SIG-M5 treated with dmso at 0.1 percent for 504 hours (cell line): ENCODE results near the gene SLC38A8.
A peak's percentile ranks its signal among the peaks of the same experiment; 100 is the strongest.

Source experiments
- DNase-seq: peaks from one replicate; lab custom pipeline; 2025; ENCODE audit not compliant: unreplicated experiment; lab: John Stamatoyannopoulos, UW

Gene SLC38A8

DNA sequence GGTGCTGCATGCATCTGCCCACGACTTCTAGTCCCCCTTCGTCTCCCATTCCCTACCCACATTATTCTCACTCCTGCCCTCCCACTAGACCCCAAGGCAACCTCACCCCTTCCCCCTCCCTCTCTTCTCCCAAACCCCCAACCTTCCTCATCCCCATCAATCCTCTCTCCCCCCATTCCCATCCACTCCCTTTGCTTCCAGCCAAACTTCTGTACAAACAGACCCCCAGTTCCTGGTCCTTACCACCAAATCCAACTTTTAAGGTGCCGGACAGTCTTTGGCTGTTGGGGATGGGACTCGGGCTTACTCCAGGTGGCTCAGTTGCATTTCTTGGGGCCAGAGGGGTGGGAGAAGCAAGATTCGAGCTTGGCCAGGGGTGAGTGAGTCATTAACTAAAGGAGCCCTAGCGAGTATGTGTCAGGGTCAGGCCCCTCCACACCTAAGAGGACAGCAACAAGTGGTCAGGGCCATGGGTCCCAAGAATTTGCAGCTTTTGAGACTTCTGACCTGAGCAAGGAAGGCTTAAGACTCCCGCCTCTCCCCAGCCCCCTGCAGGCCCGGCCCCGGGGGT is at the start of gene SLC38A8:
Gene SLC38A8, minus strand, starts transcription at position 488 of the 571 bp plus-strand sequence. CDS start 638 bp downstream, outside the sequence.
- no peak for DNase-seq

DNA sequence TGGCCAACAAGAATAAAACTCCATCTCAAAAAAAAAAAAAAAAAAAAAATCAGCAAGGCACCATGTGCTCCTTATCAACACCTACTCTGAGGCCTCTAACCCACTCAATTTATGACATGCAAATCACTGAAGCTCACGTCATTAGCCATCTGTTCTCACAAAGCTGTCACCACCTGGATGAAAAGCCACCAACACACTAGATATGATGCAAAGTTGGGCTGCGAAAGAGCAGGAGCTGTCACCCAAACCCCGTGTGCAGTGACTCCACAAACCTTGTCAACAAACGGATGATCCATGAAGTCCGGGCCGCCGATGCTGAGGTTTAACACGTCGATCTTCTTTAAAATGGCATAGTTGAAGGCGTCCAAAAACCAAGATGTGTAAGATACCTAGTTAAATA is 48.9 kb upstream of the SLC38A8 start:
- DNase-seq = no peak

DNA sequence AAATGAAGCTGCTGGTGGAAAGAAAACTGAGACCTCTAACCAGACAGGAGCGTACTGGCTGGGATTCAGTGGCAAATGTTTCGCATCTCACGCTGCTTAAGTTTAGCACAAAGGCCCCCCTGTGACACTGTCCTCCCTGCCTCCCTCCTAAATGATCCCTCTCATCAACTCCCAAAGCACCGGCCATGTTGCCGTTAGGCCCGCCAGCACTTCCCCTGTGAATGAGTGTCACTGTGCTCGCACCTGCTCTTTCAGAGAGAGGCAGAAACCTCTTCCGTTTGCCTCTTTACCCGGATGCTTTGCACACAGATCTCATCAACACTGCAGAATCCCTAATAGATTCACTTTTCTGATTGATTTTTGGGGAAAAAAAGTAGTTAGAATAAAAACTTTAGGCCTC is 47.6 kb upstream of the SLC38A8 start:
- no peak for DNase-seq

DNA sequence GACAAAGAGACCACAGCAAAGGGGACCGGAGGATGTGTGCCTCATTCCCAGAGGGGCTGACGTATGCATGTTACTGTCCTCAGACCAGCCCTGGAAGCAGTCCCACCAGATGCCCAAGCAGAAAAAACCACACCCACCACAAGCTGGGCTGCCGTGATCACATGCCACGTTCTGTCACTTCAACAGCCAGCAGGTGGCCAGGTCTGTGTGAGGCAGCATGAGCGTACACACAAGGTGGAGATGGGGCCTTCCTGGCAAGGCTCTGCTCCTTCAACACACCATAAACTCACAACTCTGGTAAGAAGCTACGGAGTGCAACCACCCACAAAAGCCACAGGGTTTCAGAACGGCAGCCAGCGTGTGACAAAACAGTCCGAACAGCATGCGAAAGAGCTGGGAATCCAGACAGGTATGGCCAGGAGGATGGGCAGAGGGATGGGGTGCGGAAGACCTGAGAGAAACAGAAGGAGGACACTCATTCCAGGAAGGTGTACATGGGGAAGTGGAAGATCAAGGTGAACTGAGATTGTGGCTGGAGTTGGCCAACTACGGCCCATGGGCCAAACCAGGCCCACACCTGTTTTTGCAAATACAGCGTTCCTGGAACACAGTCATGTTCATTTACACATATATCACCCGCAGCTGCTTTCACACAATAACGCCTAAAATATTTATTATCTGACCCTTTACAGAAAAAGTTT is 46.2 kb upstream of the SLC38A8 start:
- peak; percentile 19 for DNase-seq

DNA sequence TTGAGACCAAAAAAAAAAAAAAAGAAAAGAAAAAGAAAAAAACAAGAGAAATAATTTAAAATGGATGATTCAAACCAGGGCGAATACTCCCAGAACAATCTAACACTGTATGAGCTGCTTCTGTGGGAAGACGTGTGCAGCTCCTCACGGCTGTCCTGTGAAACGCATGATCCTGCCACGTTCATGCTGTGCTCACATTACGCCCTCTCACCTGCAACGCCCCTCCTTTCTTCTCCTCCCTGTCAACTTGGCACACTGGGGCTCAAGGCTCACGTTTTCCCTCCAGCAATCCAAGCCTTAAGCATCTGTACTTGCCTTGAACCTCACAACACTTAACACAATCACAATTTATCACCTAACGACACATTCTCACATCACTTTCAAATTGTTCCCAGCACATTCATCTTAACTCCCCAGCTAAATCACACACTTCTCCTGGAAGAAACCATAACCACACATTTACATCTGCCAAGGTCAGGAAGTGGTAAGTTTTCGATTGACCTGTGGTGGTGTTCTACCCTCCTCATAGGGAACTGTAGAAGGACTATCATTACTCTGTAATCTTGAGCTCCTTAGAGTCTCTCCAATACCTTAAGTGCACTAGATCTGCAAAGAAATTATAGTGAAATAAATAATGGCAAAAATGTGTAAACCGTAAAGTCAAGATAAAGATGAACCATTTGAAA is 45.0 kb upstream of the SLC38A8 start:
- DNase-seq = no peak

DNA sequence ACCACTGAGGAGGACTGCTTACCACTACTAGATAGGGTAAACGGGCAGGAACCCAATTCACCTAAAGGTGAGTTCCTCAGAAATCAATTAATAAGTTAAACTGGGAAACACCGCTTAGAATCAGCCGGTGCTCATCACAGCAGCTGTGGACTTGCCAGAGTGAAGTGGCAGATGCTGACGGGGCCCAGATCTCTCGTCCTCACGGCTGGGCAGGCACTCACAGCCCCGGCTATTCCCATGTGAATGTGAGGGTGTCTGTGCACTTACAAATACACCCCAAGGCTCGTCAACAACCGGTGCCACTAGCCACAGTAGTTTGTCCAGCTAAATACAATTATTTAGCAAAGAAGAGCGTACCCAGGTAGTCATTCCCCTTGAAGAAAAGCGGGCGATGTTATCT is 44.4 kb upstream of the SLC38A8 start:
- no peak for DNase-seq

DNA sequence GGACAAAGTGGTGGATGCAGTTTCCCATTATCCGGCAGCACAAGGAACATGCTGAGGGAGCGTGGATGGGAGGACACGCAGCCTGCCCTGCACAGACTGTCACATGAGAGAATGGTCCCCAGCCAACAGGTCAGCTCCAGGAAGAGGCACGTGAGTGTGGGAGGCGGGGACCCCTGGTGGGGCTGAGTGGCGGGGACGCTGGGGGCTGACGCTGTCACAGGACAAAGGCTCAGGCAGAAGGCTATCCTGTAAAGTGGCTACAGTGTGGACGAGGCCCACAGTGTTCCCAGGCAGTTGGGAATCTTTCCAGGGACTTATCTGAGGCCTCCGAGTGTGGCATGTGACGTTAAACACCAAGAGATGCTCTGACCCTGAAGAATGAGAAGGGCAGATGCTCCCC is 43.7 kb upstream of the SLC38A8 start:
- no peak for DNase-seq

DNA sequence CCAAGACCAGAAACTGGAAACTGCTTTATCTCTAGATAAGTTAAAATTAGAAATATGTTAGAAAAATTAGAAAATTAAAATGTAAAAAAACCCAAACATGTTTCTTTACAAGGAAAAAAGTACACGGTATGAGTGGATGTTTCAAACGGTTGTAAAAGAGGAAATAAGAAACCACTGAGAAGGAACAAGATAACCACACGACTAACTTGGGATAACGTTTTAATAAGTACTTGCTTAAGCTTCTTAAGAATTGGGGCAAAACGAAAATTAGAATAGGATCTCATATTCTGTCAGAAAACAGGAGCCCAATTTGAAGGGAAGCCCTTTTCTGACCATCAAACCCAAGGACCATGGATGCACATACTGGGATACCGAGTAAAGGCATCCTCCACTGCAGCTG is 43.2 kb upstream of the SLC38A8 start:
- DNase-seq = peak; percentile 81

DNA sequence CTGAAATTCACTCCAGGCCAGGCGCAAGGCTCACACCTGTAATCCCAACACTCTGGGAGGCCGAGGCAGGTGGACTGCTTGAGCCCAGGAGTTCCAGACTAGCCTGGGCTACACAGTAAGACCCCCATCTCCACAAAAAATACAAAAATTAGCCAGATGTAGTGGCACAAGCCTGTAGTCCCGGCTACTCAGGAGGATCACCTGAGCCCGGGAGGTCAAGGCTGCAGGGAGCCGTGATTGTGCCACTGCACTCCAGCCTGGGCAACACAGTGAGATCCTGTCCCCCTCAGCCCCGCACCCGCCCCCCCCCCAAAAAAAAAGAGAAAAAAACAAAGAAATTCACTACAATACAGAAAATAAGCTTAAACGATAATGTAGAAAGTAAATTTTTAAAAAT is 42.7 kb upstream of the SLC38A8 start:
- DNase-seq = no peak

DNA sequence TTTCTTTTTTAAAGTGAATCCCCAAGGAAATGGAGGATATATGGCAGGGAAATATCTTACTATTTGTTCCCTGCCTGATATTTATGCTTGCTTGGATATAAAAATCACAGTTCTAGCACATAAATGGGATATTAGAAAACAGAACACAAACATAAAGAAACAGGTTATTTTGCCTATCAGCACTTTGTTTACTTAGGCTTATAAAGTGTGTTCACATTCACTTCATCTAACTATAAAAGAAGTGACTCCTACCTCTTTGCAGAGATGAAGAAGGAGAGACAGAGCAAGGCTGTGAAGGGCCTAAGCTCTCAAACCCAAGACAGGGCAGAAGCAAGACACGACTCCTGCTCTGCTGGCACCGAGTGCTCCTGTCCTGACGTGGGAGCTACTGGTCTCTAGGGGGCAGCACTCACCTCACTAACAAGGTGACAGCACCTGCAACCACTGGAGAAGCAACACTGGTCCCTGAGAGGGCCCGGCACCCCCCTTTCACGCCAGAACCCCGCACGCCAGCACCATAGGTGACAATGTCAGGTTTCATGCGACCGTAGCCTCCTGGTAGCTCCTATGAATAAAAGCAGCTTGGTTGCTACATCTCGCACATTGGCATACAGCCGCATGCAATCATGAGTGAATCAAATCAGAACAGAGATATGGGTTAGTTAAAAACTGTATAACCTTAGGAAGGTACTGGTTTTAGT is 42.1 kb upstream of the SLC38A8 start:
- peak; percentile 55 for DNase-seq

DNA sequence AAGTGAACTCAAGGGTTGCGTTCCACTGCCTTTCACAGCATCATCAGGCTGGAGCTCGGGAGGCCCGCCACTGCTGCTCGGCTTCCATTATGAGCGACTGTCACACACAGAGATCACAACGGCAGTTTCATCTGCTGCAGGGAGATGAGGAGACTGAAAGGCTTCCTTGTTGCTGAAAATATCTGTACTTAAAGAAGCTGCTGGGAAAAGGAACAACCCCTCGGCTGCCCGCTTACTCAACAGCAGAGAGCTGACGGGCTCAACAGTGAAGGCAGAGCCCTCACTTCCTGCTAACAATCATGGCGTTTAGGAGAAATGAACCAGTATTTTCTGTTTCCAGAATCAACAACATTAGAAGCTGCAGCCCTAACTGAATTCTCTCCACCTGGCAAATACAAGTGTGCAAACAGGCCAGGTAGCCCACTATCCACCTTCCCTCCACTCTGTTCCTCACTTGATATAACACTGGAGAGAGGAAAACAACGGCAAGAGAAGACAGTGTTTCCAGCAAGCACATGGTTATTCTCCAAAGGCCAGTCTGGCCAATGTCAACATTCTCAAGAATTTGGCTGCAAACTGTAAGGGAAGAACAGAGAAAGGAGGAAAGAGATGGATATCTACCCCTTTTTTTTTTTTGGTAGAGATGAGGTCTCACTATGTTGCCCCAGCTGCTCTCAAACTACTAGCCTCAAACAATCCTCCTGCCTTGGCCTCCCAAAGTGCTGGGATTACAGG is 40.4 kb upstream of the SLC38A8 start:
- DNase-seq = peak; percentile 77

DNA sequence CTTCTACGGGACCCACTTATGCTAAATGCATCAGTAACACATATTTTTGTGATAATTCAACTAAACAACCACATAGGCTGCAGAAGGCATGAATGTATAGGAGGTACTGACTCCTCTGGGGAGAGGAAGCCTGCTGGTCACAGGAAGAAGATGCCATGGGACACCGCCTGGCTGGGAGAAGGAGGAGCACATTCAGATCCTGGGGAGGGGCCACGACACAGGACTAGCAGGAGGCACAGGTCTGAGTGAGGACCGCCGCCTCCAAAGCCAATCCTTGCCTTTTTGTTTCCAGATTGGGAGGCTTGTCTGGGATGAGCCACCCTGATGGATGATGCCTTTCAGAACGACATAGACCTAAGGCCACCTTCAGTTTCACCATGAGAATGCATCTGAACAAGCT is 39.5 kb upstream of the SLC38A8 start:
- DNase-seq = no peak

DNA sequence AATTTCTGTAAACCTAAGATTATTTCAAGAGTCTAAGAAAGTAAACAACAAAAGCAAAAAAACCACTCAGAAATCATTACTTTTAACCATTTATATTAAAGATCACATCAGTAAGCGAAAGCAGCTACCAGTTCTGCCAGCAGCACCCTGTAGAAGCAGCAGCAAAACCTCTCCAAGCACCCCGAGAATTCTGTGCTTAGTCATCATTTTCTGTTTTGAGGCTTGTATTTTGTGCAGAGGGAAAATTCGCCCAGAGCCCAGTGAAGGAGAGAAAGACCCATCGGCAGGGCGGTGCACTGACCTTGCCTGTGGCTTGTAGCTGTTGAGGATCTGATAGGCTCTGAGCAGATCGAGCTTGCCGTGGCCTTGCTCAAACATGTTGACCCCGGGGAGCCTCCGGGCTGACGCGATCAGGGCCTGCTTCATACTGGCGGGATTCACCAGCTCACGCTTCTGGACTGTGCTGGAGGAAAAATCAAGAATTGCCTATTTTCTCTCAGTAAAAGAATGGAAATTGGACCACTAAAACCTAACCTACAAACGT is 38.9 kb upstream of the SLC38A8 start:
- DNase-seq = no peak

DNA sequence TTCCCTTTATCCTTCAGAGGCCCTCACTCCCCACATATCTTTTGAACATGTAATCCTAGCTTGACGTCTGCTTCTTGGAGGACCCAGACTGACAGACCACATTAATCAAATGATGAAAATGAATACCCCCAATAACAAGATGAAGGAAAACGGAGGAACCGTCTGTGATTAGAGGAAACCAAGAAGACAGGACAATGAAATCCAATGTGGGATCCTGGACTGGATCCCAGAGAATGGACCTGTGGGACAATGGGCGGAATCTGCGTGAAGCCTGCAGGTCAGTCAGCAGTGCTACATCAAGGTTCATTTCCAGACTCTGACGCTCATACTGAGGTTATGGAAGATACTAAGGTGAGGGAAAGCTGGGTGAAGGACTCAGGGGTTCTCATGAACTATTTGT is 38.2 kb upstream of the SLC38A8 start:
- no peak for DNase-seq

DNA sequence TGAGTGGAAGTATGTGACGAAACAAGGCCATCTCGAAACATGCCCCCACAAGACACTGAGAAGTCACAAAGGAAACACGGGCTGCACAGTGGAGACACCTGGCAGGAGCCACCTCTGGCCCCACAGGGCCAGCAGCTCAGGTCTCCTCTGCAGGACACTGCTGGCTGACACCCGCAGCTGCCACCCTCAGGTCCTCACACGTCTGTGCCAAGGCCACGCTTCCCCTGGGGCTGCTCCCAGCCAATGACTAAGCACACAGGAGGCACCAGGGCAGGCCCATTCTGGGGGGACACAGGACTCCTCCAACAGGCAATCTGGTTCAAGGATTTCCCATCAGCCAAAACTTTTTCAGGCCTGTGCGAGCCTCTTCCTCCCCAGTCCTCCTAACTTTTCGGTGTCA is 37.8 kb upstream of the SLC38A8 start:
- DNase-seq = no peak

DNA sequence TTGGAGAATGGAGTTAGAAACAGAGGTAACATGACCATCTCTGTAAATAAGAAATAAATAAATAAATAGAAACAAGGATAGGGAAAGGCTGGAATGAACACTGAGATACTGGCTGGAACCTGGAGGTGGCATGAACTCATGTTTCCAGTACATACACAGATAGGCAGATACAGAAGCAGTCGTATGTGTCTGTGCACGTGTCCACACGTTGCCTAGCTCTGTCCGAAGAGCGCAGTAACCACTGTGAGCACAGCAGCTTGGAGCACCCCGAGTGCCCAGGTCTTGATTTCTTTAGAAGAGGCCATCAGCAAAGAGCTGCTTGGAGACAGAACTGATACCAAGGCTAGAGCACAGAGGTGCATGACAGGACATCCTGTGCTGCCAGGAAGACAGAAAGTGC is 37.1 kb upstream of the SLC38A8 start:
- no peak for DNase-seq

DNA sequence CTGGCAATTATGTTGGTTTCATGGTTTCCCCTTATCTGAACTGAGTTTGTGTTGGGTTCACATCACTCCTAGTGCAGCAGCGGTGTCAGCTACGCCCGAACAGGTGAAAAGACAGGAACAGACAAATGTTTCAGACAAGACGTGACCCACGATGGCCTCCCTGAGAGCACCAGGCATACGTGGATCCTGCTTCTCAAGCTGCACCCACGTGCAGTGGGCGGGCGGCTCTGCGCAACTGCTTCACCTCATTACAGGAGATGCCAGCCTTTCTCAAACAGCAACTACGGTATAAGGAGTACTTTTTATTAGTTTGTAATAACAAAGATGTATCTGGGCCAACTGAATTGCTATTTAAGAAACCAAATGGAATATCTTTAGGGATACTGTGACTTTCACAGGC is 32.8 kb upstream of the SLC38A8 start:
- DNase-seq = no peak

DNA sequence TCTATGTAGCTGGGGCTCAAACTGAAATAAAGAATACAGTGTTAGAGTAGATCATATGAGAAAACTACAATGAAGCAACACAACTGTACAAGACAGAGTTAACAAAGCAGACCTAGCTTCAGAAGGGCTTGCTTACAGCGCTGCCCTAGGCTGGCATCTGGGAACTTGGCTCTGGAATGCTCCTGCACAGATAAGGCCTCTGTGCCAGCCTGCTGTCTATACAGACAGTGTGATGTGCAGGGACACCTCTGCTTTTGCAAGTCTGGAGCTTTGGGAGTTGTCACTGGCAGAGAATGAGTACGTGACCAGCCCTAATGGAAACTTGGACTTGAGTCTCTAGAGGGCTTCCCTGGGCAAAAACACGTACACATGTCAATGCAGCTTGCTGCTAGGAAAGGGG is 32.1 kb upstream of the SLC38A8 start:
- DNase-seq = no peak

DNA sequence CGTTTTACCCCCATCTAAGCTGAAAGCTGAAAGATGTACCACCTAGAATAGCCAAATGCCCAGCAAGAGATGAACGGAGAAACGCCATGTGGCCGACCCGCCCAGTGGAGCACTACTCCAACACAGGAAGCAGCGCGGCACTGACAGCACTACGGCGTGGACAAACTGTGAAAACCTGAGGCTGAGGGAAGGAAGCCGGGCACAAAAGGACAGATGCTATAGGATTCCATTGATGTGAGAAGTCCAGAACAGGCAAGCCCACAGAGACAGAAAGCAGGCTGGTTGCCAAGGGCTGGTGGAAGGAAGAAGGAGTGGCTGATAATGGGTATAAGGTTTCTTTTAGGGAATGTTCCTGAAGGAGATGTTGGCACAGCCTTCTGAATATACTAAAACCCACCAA is 29.4 kb upstream of the SLC38A8 start:
- DNase-seq = no peak

DNA sequence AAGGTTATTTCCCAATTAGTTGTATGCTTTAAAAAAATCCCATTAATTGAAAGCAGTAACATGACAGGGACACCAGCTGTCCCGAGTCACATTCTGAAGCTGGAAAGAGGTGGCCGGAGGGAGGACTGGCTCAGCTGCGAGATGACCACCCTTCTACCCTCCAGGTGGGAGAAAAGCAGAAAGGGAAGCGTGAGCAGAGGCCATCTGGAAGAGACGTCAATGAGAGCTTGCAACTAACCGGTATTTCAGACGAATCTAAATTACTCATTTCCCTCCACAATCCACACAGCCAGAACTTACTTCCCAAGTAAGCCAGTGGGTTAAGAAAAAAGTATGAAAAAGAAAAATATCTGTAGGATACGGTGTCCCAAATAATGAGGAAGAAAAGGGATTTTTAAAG is 28.5 kb upstream of the SLC38A8 start:
- no peak for DNase-seq

DNA sequence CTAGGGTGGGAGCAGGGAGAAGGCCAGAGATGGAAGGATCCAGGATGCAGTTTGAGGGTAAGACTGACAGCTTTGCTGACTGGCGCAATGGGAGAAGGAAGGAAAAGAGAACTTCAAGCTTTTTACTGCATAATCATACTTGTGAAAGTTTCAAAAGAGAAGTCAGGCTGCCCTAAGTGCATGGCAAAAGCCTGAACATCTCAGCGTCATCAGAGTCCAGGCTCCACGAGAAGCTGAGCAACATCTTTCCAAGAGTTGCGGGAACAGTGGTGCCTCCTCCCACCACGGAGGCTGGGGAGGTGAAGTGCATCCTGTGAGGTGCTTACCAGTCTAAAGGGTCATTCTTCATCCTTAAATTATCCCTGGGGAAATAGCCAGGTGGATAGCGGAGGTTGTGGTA is 26.9 kb upstream of the SLC38A8 start:
- peak; percentile 38 for DNase-seq
